GM23338 (cell line): ENCODE measurements around the gene TMPRSS6. TPM values are rescaled to one million over a fixed set of nuclear protein-coding genes. Genes with fewer than 3 reads are reported as not detected.

Experiments used
- ATAC-seq: fragments of 200-7000 bp; cut with Tn5 transposase; 3 replicates; pipeline ENCODE4 v1.9.1; 2020
- DNase-seq: peaks from one replicate; pipeline ENCODE4 v3.0.0-alpha.2; 2015; ENCODE audit warnings: low spot score
- H2AFZ ChIP-seq: fragments of 200-600 bp; sonication (generic); 2 replicates; pipeline ENCODE4 v1.8.0; 2016; ENCODE audit warnings: antibody characterized with exemption, mild to moderate bottlenecking, moderate library complexity
- H3F3A ChIP-seq: fragments of 200-600 bp; sonication (generic); replicated peaks from 2 replicates; pipeline ENCODE4 v1.8.0; 2017; ENCODE audit warnings: antibody characterized with exemption, mixed run types, low read depth
- H3K27ac ChIP-seq: fragments of 200-600 bp; sonication (generic); 2 replicates; pipeline ENCODE4 v1.6.1; 2016; ENCODE audit warnings: low read depth
- H3K27me3 ChIP-seq: fragments of 200-600 bp; sonication (generic); 2 replicates; pipeline ENCODE4 v1.8.0; 2016; ENCODE audit warnings: mild to moderate bottlenecking, mixed run types, moderate library complexity; ENCODE audit not compliant: insufficient read depth
- H3K36me3 ChIP-seq: fragments of 200-600 bp; sonication (generic); 2 replicates; pipeline ENCODE4 v1.8.0; 2016; ENCODE audit warnings: mild to moderate bottlenecking; ENCODE audit not compliant: insufficient read depth
- H3K4me1 ChIP-seq: fragments of 200-600 bp; sonication (generic); 2 replicates; pipeline ENCODE4 v1.8.0; 2016; ENCODE audit warnings: mild to moderate bottlenecking, moderate library complexity; ENCODE audit not compliant: insufficient read depth
- H3K4me2 ChIP-seq: fragments of 200-600 bp; sonication (generic); 2 replicates; pipeline ENCODE4 v1.7.1; 2017; ENCODE audit warnings: mixed run types
- H3K4me3 ChIP-seq: fragments of 200-600 bp; sonication (generic); 2 replicates; pipeline ENCODE4 v1.6.1; 2016; ENCODE audit warnings: mixed run types
- H3K79me2 ChIP-seq: fragments of 200-600 bp; sonication (generic); replicated peaks from 2 replicates; pipeline ENCODE4 v1.8.0; 2017; ENCODE audit warnings: mild to moderate bottlenecking; ENCODE audit not compliant: insufficient read depth
- H3K9me2 ChIP-seq: fragments of 200-600 bp; sonication (generic); 2 replicates; pipeline ENCODE4 v1.8.0; 2017; ENCODE audit not compliant: insufficient read depth
- H4K20me1 ChIP-seq: fragments of 200-600 bp; sonication (generic); replicated peaks from 2 replicates; pipeline ENCODE4 v1.8.0; 2017; ENCODE audit warnings: mild to moderate bottlenecking; ENCODE audit not compliant: insufficient read depth
- H3K27ac Mint-ChIP-seq: 2 replicates; pipeline ENCODE4 v1.8.0; 2020; ENCODE audit warnings: inconsistent platforms, mild to moderate bottlenecking, moderate library complexity, mixed read lengths
- H3K27me3 Mint-ChIP-seq: 3 replicates; pipeline ENCODE4 v1.8.0; 2022; ENCODE audit warnings: low read depth, mild to moderate bottlenecking, moderate library complexity, mixed read lengths, inconsistent platforms; ENCODE audit not compliant: insufficient read depth, poor library complexity
- H3K36me3 Mint-ChIP-seq: 3 replicates; pipeline ENCODE4 v1.8.0; 2021; ENCODE audit warnings: low read depth, mild to moderate bottlenecking, inconsistent platforms, moderate library complexity, mixed read lengths
- H3K4me1 Mint-ChIP-seq: 3 replicates; pipeline ENCODE4 v1.8.0; 2020; ENCODE audit warnings: mild to moderate bottlenecking, inconsistent platforms, mixed read lengths
- H3K4me3 Mint-ChIP-seq: 3 replicates; pipeline ENCODE4 v1.8.0; 2021; ENCODE audit warnings: moderate library complexity, mild to moderate bottlenecking, inconsistent platforms, mixed read lengths
- H3K9me3 Mint-ChIP-seq: 3 replicates; pipeline ENCODE4 v1.8.0; 2020; ENCODE audit warnings: moderate library complexity, mild to moderate bottlenecking, inconsistent platforms, mixed read lengths
- CTCF ChIP-seq, 2 experiments: fragments of 200-600 bp in 1 of 2; sonication (generic) in 1 of 2; conservative IDR thresholded peaks; 2 replicates each; pipeline versions ENCODE4 v1.5.1 to v1.6.1; 2016 to 2017; ENCODE audit warnings: antibody characterized with exemption in 2 of 2, low read depth in 2 of 2, mild to moderate bottlenecking in 2 of 2, moderate library complexity in 1 of 2
- ETS1 ChIP-seq: IDR thresholded peaks from 2 replicates; pipeline ENCODE4 v1.6.1; 2016; ENCODE audit warnings: antibody characterized with exemption
- JUNB ChIP-seq: IDR thresholded peaks from one replicate; pipeline ENCODE4 v1.6.1; 2016; ENCODE audit warnings: antibody characterized with exemption; ENCODE audit not compliant: unreplicated experiment
- REST ChIP-seq: IDR thresholded peaks from one replicate; pipeline ENCODE4 v1.6.1; 2018; ENCODE audit warnings: antibody characterized with exemption; ENCODE audit not compliant: unreplicated experiment
- STAT1 ChIP-seq: IDR thresholded peaks from one replicate; pipeline ENCODE4 v1.6.1; 2016; ENCODE audit warnings: antibody characterized with exemption; ENCODE audit not compliant: unreplicated experiment
- ZNF114 ChIP-seq: fragments of 250-450 bp; sonication (Bioruptor Pico); IDR thresholded peaks from 2 replicates; pipeline ENCODE4 v1.5.0; 2020; ENCODE audit warnings: mild to moderate bottlenecking, moderate library complexity
- ZNF331 ChIP-seq: fragments of 250-450 bp; sonication (Bioruptor Pico); IDR thresholded peaks from 2 replicates; pipeline ENCODE4 v1.5.0; 2020; ENCODE audit warnings: low read depth, mild to moderate bottlenecking, moderate library complexity
- polyA plus RNA-seq: library from polyadenylated mRNA; unstranded; fragments of >200 nt; fragmentation: Nextera tagmentation; extraction: Ambion mirVana; gene quantifications from 2 replicates; pipeline ENCODE4 v1.2.1, GENCODE V29; 2016
- total RNA-seq: library from RNA; depleted of rRNA; stranded (reverse); fragments of >200 nt; shearing (Covaris generic); gene quantifications from 2 replicates; pipeline ENCODE4 v1.2.3, GENCODE V29; 2014
- TF ChIP-seq, protein P1 (sequence below): fragments of 250-450 bp; sonication (Bioruptor Pico); IDR thresholded peaks from 2 replicates; pipeline ENCODE4 v1.5.0; 2020; ENCODE audit warnings: mild to moderate bottlenecking, moderate library complexity

TMPRSS6 gene
- total and polyA plus RNA-seq, 2 experiments from 2014 or later, result 0.13 TPM; not detected in 1

DNA sequence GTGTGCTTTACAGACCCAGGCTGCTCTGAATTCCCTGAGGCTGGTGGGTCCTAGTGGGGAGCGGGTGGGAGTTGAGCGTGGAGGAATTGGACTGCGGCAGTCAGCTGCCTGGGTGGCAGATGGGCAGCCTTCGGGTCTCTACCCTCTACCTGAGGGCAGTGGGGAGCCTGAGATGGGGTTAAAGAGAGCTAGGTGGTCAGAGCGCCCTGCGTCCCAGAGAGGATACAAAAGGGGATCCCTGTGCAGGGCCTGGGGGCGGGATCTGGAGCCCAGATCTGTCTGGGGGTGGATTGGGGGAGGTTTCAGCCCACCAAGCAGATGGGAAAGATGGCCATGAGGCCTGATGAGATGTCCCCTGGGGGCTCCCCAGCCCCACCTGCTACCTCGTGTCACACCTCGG is 39.8 kb downstream of the TMPRSS6 start (continued):
- TF ChIP-seq, protein P1, sequence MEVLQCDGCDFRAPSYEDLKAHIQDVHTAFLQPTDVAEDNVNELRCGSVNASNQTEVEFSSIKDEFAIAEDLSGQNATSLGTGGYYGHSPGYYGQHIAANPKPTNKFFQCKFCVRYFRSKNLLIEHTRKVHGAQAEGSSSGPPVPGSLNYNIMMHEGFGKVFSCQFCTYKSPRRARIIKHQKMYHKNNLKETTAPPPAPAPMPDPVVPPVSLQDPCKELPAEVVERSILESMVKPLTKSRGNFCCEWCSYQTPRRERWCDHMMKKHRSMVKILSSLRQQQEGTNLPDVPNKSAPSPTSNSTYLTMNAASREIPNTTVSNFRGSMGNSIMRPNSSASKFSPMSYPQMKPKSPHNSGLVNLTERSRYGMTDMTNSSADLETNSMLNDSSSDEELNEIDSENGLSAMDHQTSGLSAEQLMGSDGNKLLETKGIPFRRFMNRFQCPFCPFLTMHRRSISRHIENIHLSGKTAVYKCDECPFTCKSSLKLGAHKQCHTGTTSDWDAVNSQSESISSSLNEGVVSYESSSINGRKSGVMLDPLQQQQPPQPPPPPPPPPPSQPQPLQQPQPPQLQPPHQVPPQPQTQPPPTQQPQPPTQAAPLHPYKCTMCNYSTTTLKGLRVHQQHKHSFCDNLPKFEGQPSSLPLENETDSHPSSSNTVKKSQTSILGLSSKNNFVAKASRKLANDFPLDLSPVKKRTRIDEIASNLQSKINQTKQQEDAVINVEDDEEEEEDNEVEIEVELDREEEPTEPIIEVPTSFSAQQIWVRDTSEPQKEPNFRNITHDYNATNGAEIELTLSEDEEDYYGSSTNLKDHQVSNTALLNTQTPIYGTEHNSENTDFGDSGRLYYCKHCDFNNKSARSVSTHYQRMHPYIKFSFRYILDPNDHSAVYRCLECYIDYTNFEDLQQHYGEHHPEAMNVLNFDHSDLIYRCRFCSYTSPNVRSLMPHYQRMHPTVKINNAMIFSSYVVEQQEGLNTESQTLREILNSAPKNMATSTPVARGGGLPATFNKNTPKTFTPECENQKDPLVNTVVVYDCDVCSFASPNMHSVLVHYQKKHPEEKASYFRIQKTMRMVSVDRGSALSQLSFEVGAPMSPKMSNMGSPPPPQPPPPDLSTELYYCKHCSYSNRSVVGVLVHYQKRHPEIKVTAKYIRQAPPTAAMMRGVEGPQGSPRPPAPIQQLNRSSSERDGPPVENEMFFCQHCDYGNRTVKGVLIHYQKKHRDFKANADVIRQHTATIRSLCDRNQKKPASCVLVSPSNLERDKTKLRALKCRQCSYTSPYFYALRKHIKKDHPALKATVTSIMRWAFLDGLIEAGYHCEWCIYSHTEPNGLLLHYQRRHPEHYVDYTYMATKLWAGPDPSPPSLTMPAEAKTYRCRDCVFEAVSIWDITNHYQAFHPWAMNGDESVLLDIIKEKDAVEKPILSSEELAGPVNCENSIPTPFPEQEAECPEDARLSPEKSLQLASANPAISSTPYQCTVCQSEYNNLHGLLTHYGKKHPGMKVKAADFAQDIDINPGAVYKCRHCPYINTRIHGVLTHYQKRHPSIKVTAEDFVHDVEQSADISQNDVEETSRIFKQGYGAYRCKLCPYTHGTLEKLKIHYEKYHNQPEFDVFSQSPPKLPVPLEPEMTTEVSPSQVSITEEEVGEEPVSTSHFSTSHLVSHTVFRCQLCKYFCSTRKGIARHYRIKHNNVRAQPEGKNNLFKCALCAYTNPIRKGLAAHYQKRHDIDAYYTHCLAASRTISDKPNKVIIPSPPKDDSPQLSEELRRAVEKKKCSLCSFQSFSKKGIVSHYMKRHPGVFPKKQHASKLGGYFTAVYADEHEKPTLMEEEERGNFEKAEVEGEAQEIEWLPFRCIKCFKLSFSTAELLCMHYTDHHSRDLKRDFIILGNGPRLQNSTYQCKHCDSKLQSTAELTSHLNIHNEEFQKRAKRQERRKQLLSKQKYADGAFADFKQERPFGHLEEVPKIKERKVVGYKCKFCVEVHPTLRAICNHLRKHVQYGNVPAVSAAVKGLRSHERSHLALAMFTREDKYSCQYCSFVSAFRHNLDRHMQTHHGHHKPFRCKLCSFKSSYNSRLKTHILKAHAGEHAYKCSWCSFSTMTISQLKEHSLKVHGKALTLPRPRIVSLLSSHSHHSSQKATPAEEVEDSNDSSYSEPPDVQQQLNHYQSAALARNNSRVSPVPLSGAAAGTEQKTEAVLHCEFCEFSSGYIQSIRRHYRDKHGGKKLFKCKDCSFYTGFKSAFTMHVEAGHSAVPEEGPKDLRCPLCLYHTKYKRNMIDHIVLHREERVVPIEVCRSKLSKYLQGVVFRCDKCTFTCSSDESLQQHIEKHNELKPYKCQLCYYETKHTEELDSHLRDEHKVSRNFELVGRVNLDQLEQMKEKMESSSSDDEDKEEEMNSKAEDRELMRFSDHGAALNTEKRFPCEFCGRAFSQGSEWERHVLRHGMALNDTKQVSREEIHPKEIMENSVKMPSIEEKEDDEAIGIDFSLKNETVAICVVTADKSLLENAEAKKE (CRISPR knock-in tag), result no peak
- TF ChIP-seq JUNB (no peak), STAT1 (no peak), REST (no peak), ZNF331 (CRISPR knock-in tag) (no peak)

DNA sequence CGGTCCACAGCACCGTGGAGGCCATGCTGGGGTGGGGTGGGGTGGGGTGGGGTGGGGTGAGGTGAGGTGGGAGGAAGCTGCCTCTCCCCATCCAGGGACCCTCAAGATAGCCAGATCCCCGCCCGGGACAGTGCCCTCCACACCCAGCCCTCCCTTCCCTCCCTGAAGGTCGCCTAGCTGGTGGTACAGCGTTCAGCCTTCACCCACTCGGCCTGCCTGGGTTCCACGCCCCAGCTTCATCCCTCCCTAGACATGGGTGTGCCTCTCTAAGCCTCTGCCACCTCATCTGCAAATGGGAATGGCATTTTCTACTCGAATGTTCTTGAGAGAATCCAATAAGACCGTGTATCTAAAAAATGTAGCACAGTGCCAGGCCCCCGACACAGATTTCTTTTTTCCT is 40.2 kb downstream of the TMPRSS6 start:
- no peaks in the 10 kb centered on the region for H4K20me1 ChIP-seq
- peaks cover 5% of the 10 kb centered on the region; the same call in 1 of the 2 replicates for H3K4me1 ChIP-seq
- H3K36me3 ChIP-seq, result no peaks in the 10 kb centered on the region
- H2AFZ ChIP-seq, result no peak overlapping the region
- peak overlapping the region; percentile 50 for H3K4me3 ChIP-seq
- no peaks in the 10 kb centered on the region for H3F3A ChIP-seq
- no peaks in the 10 kb centered on the region for H3K79me2 ChIP-seq
- H3K4me3 Mint-ChIP-seq, result peak overlapping the region; percentile 43; the same call in 1 of the 3 replicates
- H3K27me3 ChIP-seq, result peaks cover 62% of the 10 kb centered on the region
- 0 out of 2 replicates have a peak, but pooled peaks cover 8% of the 10 kb centered on the region for H3K9me2 ChIP-seq
- peaks cover 12% of the 10 kb centered on the region for H3K4me1 Mint-ChIP-seq
- ATAC-seq (peak; percentile 23), DNase-seq (no peak)
- no peak overlapping the region for H3K27ac Mint-ChIP-seq
- peak overlapping the region; percentile 75 for H3K4me2 ChIP-seq
- H3K9me3 Mint-ChIP-seq, result no peaks in the 10 kb centered on the region; the same call in 2 of the 3 replicates
- no peak overlapping the region for H3K27ac ChIP-seq
- H3K27me3 Mint-ChIP-seq, result peaks cover 43% of the 10 kb centered on the region
- peaks cover 2% of the 10 kb centered on the region; the same call in 2 of the 3 replicates for H3K36me3 Mint-ChIP-seq
- TF ChIP-seq ZNF114 (CRISPR knock-in tag) (no peak), REST (no peak), STAT1 (no peak), CTCF (conservative IDR thresholded peaks at IDR 0.05; ENCODE audit: low read depth in 2 of 2) (no peak), ETS1 (no peak)
